Heart left ventricle (tissue), 16 donors: Measurements from ENCODE around the gene MED16. TPM values are rescaled to one million over a fixed set of nuclear protein-coding genes. Genes with fewer than 3 reads are reported as not detected.

Source experiments
- ATAC-seq, 4 donors: fragments of 200-7000 bp; cut with Tn5 transposase; one replicate each; pipeline ENCODE4 v1.9.1; 2020 to 2022; ENCODE audit warnings: moderate library complexity in 4 of 4, mild to moderate bottlenecking in 3 of 4, moderate number of reproducible peaks in 1 of 4
- DNase-seq, 5 donors: peaks; one replicate each; pipeline ENCODE4 v3.0.0-alpha.2; 2020
- H3K27ac ChIP-seq, 12 donors: fragments of 200-600 bp; sonication (generic) in 4 of 12; one replicate each; pipeline versions ENCODE4 v1.5.0 to v1.8.0; 2016 to 2022; ENCODE audit warnings: mild to moderate bottlenecking in 2 of 12
- H3K27me3 ChIP-seq, 9 donors: fragments of 200-600 bp; sonication (generic) in 2 of 9; one replicate each; pipeline versions ENCODE4 v1.5.1 to v1.8.0; 2016 to 2022; ENCODE audit warnings: mild to moderate bottlenecking in 3 of 9
- H3K36me3 ChIP-seq, 9 donors: fragments of 200-600 bp; sonication (generic) in 2 of 9; one replicate each; pipeline versions ENCODE4 v1.5.0 to v1.8.0; 2018 to 2022; ENCODE audit warnings: mild to moderate bottlenecking in 2 of 9
- H3K4me1 ChIP-seq, 12 donors: fragments of 200-600 bp; sonication (generic) in 4 of 12; one replicate each; pipeline versions ENCODE4 v1.5.0 to v1.8.0; 2016 to 2022; ENCODE audit warnings: mild to moderate bottlenecking in 3 of 12
- H3K4me3 ChIP-seq, 12 donors: fragments of 200-600 bp; sonication (generic) in 4 of 12; one replicate each; pipeline versions ENCODE4 v1.5.0 to v1.8.0; 2017 to 2022; ENCODE audit warnings: mild to moderate bottlenecking in 9 of 12, moderate library complexity in 4 of 12
- H3K9me3 ChIP-seq, 12 donors: fragments of 200-600 bp; sonication (generic) in 4 of 12; one replicate each; pipeline versions ENCODE4 v1.5.0 to v1.8.0; 2016 to 2022; ENCODE audit warnings: mild to moderate bottlenecking in 1 of 12
- POLR2A ChIP-seq, 2 donors: fragments of 450-650 bp; IDR thresholded peaks; one replicate each; pipeline ENCODE4 v1.6.1; 2017; ENCODE audit warnings: antibody characterized with exemption in 2 of 2, mild to moderate bottlenecking in 2 of 2, moderate library complexity in 2 of 2
- WGBS, 4 donors: extraction: QIAGEN DNeasy Blood & Tissue Kit in 2 of 4; methylation state at CpG; one replicate each; pipeline versions ENCODE4 v1.1.5 to v1.1.7; 2013 to 2018; 5-methylcytosine and 5-hydroxymethylcytosine counted together
- intact Hi-C, 10 donors: fragments of 100-400 bp; cut with DNase I; formaldehyde crosslinking; loops; one replicate each; pipeline versions ENCODE4 v1.11.1 to v1.14.2; 2022
- polyA plus RNA-seq, 2 donors: library from polyadenylated mRNA; stranded (reverse); fragments of 200-250 nt; gene quantifications; one replicate each; pipeline ENCODE4 v1.2.3, GENCODE V29; 2013
- total RNA-seq, 9 donors: library from RNA; depleted of rRNA in 2 of 9; stranded (reverse); fragments of >200 nt in 2 of 9; fragmentation: NEBNext Ultra II Directional in 3 of 9; extraction: Animal tissue kit (Norgen Biotek cat#: 25700) in 3 of 9; gene quantifications; one replicate each; pipeline versions ENCODE4 v1.1.0 to v1.2.4, GENCODE V29; 2016 to 2023
- TF ChIP-seq, protein P1 (sequence below), 12 donors: fragments of 200-600 bp; sonication (generic) in 4 of 12; IDR thresholded peaks; one replicate each; pipeline versions ENCODE4 v1.5.0 to v1.8.0; 2018 to 2022; ENCODE audit warnings: antibody characterized with exemption in 12 of 12, mild to moderate bottlenecking in 5 of 12
- donor health status: ischemic (EF 13 %, LVEDD 7.1; RV severe dilation, severe dysfunction).
- donor health status: healthy with polysubstance abuse.
- donor health status: DM: no; HTN: yes; CAD: no.
- donor health status: DM: no; HTN: no; CAD: no.
- donor health status: ischemic (EF 25% LVEDD 6.9; RV normal size, moderate dysfunction).
- donor health status: ischemic (EF 25% LVEDD 5.7; RV mildly dilated, moderate dysfunction).
- donor health status: healthy.
- donor health status: DM: yes; HTN: yes; CAD: no.
- donor health status: ischemic (EF 35%, LVEDD 5.7; RV mildly dilated, moderate dysfunction).
- donor health status: nonischemic (EF 11% LVEDD 7.7; RV severe dilation, severe dysfunction).
- donor health status: DM: yes; HTN: yes; CAD: no.
- donor health status: PGD.
- donor health status: ischemic (EF 29% LVEDD 5.4; RV normal size, mild dysfunction).
- donor health status: nonischemic (EF 23%, LVEDD 6.1; RV moderate dilation, normal function).

MED16 gene
- total and polyA plus RNA-seq, 11 donors, result 17.5 to 41.9 (median 26.2) TPM

- peak in 1 of 4 donors; percentile 41 for ATAC-seq
- DNase-seq, result no peak
- Histone ChIP-seq H3K27ac (no peak within 1 kb of the TSS), H3K36me3 (no peaks in the 10 kb centered on the region), H3K9me3 (no peaks in the 10 kb centered on the region), H3K4me1 (peaks cover 0 to 25% (median 8%) of the 10 kb centered on the region in 12 donors), H3K27me3 (peaks cover 8 to 66% (median 20%) of the 10 kb centered on the region in 9 donors), H3K4me3 (no peak within 1 kb of the TSS)
- TF ChIP-seq POLR2A (IDR thresholded peaks at IDR 0.05), result no peak
- TF ChIP-seq, protein P1, sequence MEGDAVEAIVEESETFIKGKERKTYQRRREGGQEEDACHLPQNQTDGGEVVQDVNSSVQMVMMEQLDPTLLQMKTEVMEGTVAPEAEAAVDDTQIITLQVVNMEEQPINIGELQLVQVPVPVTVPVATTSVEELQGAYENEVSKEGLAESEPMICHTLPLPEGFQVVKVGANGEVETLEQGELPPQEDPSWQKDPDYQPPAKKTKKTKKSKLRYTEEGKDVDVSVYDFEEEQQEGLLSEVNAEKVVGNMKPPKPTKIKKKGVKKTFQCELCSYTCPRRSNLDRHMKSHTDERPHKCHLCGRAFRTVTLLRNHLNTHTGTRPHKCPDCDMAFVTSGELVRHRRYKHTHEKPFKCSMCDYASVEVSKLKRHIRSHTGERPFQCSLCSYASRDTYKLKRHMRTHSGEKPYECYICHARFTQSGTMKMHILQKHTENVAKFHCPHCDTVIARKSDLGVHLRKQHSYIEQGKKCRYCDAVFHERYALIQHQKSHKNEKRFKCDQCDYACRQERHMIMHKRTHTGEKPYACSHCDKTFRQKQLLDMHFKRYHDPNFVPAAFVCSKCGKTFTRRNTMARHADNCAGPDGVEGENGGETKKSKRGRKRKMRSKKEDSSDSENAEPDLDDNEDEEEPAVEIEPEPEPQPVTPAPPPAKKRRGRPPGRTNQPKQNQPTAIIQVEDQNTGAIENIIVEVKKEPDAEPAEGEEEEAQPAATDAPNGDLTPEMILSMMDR (IDR thresholded peaks at IDR 0.05), result no peak
- intact Hi-C loops, result no loop called here
- 64 to 75% (median 69%) methylated on average over 16 to 24 of the region's 24 CpGs for WGBS, 4 donors
Observed at GRCh38 chr19:840519-841206, 52.3 kb downstream of the MED16 start, which contains the start of gene PRTN3. TSS of gene PRTN3 (plus strand) at chr19:840999. CDS start at chr19:841009, 10 bp downstream.

- TF ChIP-seq POLR2A (IDR thresholded peaks at IDR 0.05), result no peak
- TF ChIP-seq, protein P1 (IDR thresholded peaks at IDR 0.05), result no peak
- Histone ChIP-seq H3K27ac (no peak overlapping the region), H3K9me3 (no peaks in the 10 kb centered on the region), H3K27me3 (peaks cover 0 to 40% (median 6%) of the 10 kb centered on the region in 9 donors), H3K4me1 (peaks cover 0 to 10% (median 0%) of the 10 kb centered on the region in 12 donors), H3K36me3 (no peaks in the 10 kb centered on the region), H3K4me3 (no peak overlapping the region)
- no peak for DNase-seq
- WGBS, 4 donors, result 72 to 80% (median 77%) methylated on average over 31 to 36 of the region's 36 CpGs
- ATAC-seq, result peak in 2 of 4 donors; percentile 48 to 64
- intact Hi-C loops, result no loop called here
Observed at GRCh38 chr19:835210-835810, 57.7 kb downstream of the MED16 start.

GRCh38 chr19:834216-834615, 58.8 kb downstream of the MED16 start:
- Histone ChIP-seq H3K27me3 (peaks cover 0 to 47% (median 6%) of the 10 kb centered on the region in 9 donors), H3K36me3 (no peaks in the 10 kb centered on the region), H3K4me1 (peaks cover 0 to 5% (median 0%) of the 10 kb centered on the region in 12 donors), H3K27ac (no peak overlapping the region), H3K4me3 (no peak overlapping the region), H3K9me3 (no peaks in the 10 kb centered on the region)
- ATAC-seq (peak in 1 of 4 donors; percentile 53), DNase-seq (no peak)
- intact Hi-C loops, result no loop called here
- no peak for TF ChIP-seq POLR2A (IDR thresholded peaks at IDR 0.05)
- TF ChIP-seq, protein P1 (IDR thresholded peaks at IDR 0.05), result no peak
- 48 to 59% (median 54%) methylated on average over 24 of the region's 24 CpGs for WGBS, 4 donors
